Measurements from ENCODE around the gene FGF12.
A peak's percentile ranks its signal among the peaks of the same experiment; 100 is the strongest.

The FGF12 gene

GRCh38 chr3:192496905-192497587, 230.3 kb downstream of the FGF12 start:
- DNase-seq (ENCODE audit: low read depth in 2 of 2), result no peak

GRCh38 chr3:192494174-192494573, 233.2 kb downstream of the FGF12 start:
- no peak for DNase-seq (ENCODE audit: low read depth in 2 of 2)

GRCh38 chr3:192490720-192491119, 236.6 kb downstream of the FGF12 start:
- no peak for DNase-seq (ENCODE audit: low read depth in 2 of 2)

GRCh38 chr3:192489579-192489978, 237.8 kb downstream of the FGF12 start:
- DNase-seq (ENCODE audit: low read depth in 2 of 2), result no peak

- DNase-seq (ENCODE audit: low read depth in 2 of 2), result no peak
Measured at GRCh38 chr3:192487033-192487432, 240.3 kb downstream of the FGF12 start.

- no peak for DNase-seq (ENCODE audit: low read depth in 2 of 2)
Measured at GRCh38 chr3:192482809-192483208, 244.5 kb downstream of the FGF12 start.

- no peak for DNase-seq (ENCODE audit: low read depth in 2 of 2)
Measured at GRCh38 chr3:192482391-192482790, 244.9 kb downstream of the FGF12 start.

GRCh38 chr3:192481638-192482037, 245.7 kb downstream of the FGF12 start:
- DNase-seq (ENCODE audit: low read depth in 2 of 2), result no peak

GRCh38 chr3:192467230-192468140, 259.9 kb downstream of the FGF12 start:
- peak in 1 of 2 donors; percentile 17 for DNase-seq (ENCODE audit: low read depth in 2 of 2)

- DNase-seq (ENCODE audit: low read depth in 2 of 2), result no peak
Measured at GRCh38 chr3:192449036-192449435, 278.3 kb downstream of the FGF12 start.

GRCh38 chr3:192445770-192446644, 281.3 kb downstream of the FGF12 start:
- DNase-seq (ENCODE audit: low read depth in 2 of 2), result no peak

GRCh38 chr3:192444791-192445106, 282.6 kb downstream of the FGF12 start:
- no peak for DNase-seq (ENCODE audit: low read depth in 2 of 2)

GRCh38 chr3:192444096-192444790, 283.1 kb downstream of the FGF12 start:
- peak in 1 of 2 donors; percentile 7 for DNase-seq (ENCODE audit: low read depth in 2 of 2)

- DNase-seq (ENCODE audit: low read depth in 2 of 2), result no peak
Measured at GRCh38 chr3:192435241-192435640, 292.1 kb downstream of the FGF12 start.

- DNase-seq (ENCODE audit: low read depth in 2 of 2), result no peak
Measured at GRCh38 chr3:192434186-192434585, 293.2 kb downstream of the FGF12 start.

- no peak for DNase-seq (ENCODE audit: low read depth in 2 of 2)
Measured at GRCh38 chr3:192433704-192434103, 293.6 kb downstream of the FGF12 start.

- no peak for DNase-seq (ENCODE audit: low read depth in 2 of 2)
Measured at GRCh38 chr3:192422997-192423342, 304.4 kb downstream of the FGF12 start.

GRCh38 chr3:192422321-192422996, 304.9 kb downstream of the FGF12 start:
- no peak for DNase-seq (ENCODE audit: low read depth in 2 of 2)

- no peak for DNase-seq (ENCODE audit: low read depth in 2 of 2)
Measured at GRCh38 chr3:192419312-192419711, 308.0 kb downstream of the FGF12 start.

- DNase-seq (ENCODE audit: low read depth in 2 of 2), result no peak
Measured at GRCh38 chr3:192417559-192418055, 309.7 kb downstream of the FGF12 start.

GRCh38 chr3:192417017-192417416, 310.3 kb downstream of the FGF12 start:
- DNase-seq (ENCODE audit: low read depth in 2 of 2), result no peak
